IPS-18c (cell line): ENCODE results near the gene RTN1.

Source experiments
- H3K4me3 ChIP-seq: 2 replicates; pipeline ENCODE4 v1.7.0; 2013; ENCODE audit warnings: low read depth, mild to moderate bottlenecking, low read length, moderate library complexity; ENCODE audit not compliant: insufficient read depth
- H3K9me3 ChIP-seq: one replicate; pipeline ENCODE4 v1.6.1; 2013; ENCODE audit warnings: mild to moderate bottlenecking, low read length, moderate library complexity; ENCODE audit not compliant: control insufficient read depth, insufficient read depth

The RTN1 gene

DNA sequence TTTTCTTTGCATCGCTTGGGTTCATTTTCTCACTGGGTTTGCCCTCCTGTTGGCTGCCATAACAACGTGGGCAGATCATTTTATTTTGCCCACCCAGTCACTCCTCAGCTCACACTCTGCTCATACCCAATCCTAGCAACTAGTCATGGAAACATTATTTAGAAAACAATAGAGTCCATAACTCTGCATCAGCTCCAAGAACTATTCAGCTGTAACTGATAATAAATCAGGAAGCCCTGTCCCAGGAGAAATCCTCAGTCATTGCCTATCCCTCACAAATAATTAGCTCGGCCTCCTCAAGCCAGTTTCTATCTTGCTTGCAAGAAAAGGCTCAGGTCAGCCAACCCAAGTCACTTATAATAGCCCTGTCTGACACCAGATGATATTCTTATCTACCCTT, 43.2 kb downstream of the RTN1 start:
- Histone ChIP-seq H3K4me3 (no peak overlapping the region), H3K9me3 (no peaks in the 10 kb centered on the region)

DNA sequence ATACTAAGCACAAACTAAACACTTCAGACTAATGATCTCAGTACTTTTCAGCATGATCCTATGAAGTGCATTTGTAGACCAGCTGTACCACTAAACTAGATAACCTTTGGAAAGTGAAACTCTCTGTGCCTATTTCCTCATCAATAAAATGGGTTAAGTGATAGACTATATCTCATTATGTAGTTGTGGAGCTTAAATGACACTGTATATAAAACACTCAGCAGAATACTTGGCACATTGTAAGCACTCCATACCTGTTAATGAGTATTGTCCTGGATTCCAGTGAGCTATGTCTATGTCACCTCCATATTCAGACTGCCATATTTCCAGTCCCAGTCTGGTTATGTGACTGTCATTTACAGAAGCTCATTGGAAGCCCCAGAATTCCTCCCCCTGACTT, 44.4 kb downstream of the RTN1 start:
- Histone ChIP-seq H3K9me3 (no peaks in the 10 kb centered on the region), H3K4me3 (no peak overlapping the region)

DNA sequence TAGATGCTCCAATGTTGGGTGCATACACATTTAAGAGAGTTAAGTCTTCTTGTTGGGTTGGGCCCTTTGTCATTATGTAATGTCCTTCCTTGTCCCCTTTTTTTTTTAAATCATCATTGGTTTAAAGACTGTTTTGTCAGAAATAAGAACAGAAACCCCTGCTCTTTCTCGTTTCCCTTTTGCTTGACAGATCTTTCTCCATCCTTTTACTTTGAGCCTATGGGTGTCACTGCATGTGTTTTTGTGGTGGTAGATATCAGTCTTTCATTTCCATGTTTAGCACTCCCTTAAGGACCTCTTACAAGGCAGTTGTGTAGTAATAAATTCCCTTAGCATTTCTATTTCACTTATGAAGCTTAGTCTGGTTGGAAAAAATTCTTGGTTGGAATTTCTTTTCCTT, 47.4 kb downstream of the RTN1 start:
- H3K4me3 ChIP-seq = no peak overlapping the region
- H3K9me3 ChIP-seq = no peaks in the 10 kb centered on the region

DNA sequence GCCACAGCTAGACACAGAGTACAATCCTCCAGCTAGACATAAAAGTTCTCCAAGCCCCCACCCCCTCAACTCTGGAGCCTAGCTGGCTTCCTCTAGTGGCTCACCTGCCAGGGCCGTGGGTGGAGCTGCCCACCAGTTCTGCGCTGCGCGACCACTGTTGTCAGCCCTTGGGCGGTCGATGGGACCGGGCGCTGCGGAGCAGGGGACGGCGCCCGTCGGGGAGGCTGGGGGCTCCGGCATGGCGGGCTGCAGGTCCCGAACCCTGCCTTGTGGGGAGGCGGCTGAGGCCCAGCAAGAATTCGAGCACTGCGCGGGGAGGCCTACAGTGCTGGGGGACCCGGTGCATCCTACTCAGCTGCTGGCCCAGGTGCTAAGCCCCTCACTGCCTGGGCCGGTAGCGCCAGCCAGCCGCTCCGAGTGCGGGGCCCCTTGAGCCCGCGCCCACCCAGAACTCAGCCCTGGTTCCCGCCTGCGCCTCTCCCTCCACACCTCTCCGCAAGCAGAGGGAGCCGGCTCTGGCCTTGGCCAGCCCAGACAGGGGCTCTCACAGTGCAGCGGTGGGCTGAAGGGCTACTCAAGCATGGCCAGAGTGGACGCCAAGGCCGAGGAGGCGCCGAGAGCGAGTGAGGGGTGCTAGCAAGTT, 51.0 kb downstream of the RTN1 start:
- H3K9me3 ChIP-seq = no peaks in the 10 kb centered on the region
- H3K4me3 ChIP-seq = no peak overlapping the region

DNA sequence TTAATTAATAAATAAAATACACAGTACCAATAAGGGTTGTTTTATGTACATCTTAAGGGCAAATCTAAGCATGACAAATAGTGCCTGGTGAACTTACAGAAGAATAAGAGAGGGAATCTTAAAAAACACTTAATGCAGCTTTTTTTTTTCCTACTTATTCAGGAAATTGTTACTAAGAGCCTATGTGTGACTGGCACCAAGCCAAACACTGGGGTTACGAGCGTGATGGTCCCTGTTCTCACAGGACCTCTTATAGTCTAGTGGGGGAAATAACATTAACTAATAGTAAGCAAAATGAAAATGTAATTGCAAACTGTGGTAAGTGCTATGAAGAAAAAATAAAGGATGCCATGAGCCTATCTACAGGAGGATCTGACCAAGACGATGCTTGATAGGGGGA, 53.6 kb downstream of the RTN1 start:
- Histone ChIP-seq H3K4me3 (no peak overlapping the region), H3K9me3 (no peaks in the 10 kb centered on the region)

DNA sequence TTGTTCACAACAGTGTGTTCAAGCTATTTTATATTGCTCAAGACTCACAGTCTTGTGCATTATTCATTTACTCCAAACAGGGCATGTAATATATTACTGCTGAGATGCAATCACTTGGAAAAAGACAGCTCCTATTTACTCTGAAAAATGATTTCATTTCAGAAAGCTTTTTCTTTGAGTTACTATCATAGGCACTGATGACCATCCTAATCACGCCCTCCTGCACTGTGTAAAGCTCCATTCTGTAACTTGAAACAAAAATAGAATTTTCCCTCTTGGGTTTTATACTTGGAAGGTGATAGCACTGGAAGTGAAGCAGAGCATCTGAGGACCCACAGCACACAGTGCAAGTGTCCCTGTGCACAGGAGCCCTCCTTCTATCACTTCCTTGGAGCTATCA, 55.6 kb downstream of the RTN1 start:
- H3K4me3 ChIP-seq = no peak overlapping the region
- H3K9me3 ChIP-seq = no peaks in the 10 kb centered on the region

DNA sequence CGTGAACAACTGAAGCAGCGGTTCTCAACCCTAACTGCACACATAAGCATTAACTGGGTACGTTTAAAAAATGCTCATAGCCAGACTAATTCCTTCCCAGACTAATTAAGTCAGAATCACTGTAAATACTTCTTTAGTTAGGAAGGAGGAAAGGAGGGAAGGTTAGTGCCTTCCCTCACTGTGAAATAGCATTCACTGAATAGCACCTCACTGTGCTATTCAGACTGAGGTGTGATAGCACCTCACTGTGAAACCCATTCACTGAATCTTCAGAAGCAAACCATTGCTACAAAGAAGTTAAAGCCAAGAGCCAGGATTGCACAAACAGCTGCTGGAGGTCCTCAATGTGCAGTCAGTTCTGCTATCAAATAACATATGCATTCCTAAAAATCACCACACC, 58.8 kb downstream of the RTN1 start:
- H3K9me3 ChIP-seq = no peaks in the 10 kb centered on the region
- no peak overlapping the region for H3K4me3 ChIP-seq

DNA sequence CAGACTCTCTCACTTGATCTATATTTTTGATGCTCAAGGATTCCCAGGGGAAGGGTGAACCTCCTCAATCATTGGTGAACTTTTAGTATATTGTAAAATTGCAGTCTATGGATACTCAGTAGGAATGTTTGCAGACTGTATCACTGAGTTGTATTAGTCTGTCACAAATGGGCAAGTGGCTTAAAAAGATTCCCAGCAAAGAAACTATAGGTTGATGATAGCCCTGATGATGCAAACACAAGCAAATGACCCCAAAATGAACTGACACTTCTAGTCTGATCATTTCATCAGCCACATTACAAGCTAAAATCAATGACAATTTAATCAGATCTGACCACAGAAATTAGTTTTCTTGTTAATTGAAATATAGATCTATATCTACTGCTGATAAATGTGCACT, 59.5 kb downstream of the RTN1 start:
- Histone ChIP-seq H3K4me3 (no peak overlapping the region), H3K9me3 (no peaks in the 10 kb centered on the region)

DNA sequence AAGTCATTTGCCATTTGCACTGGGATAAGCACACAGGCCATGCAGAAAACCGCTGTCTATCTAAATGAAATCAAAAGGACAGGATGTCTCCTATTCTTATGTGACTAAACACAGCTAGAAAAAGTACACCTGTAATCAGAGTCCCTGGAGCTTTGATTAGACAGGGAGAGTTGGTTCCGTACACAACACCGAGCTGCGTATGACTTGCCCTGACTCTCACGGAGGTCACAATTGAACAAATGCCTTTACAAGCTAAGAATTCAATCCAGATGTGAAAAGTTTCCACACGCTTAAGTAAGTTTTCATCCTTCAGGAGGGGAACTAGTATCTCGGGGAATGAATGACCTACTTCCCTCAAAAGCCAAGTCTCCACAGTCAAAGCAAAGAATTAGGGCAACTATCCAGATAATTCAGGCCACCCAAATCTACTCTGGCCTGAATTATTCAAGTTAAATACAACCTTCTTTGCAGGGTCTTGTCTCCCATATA, 67.5 kb downstream of the RTN1 start:
- Histone ChIP-seq H3K4me3 (no peak overlapping the region), H3K9me3 (no peaks in the 10 kb centered on the region)

DNA sequence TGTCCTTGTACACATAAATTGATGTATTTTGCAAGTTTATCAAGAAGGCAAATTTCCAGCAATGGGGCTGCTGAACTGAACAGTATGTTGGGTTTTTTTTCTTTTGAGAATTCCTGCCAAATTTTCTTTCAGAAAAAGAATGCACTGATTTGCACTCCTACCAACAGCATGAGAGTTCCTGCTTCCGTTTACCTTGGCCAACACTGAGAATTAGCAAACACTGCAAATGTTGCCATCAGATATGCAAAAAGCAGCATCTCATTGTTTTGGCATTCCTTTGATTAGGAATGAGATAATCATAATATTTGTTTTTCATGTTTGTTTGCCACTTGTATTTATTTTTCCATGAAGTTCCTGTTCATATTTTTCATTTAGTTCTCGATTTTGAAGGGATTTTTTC, 82.4 kb downstream of the RTN1 start:
- no peak overlapping the region for H3K4me3 ChIP-seq
- no peaks in the 10 kb centered on the region for H3K9me3 ChIP-seq

DNA sequence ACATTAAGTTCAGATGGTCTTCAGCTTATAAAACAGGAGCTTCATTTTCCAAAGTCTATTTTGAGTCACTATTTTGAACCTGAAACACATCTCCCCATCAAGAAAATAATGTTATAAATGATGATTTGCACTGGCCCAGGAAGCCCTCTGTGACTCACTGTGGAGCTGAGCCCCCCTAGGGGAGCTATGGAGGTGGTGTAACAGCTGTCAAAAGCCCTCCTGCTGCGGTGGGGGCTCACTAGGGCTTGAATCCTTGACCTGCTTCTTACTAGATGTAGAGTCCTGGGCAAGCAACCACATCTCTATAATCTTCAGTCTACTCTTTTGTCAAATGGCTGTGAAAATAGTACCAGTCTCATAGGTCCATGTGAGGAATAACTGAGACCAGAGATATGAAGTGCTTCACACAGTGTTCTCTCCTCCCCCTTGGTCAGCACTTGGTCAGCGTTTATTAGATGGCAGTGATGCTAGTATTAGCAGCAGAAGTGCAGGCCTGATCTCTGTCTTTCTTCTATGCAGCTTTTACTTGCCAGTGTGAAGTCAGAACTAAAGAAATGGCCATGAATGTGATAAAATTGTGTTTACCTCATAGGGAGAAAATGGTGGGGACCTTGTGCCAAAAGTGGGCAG, 83.4 kb downstream of the RTN1 start:
- no peaks in the 10 kb centered on the region for H3K9me3 ChIP-seq
- no peak overlapping the region for H3K4me3 ChIP-seq

DNA sequence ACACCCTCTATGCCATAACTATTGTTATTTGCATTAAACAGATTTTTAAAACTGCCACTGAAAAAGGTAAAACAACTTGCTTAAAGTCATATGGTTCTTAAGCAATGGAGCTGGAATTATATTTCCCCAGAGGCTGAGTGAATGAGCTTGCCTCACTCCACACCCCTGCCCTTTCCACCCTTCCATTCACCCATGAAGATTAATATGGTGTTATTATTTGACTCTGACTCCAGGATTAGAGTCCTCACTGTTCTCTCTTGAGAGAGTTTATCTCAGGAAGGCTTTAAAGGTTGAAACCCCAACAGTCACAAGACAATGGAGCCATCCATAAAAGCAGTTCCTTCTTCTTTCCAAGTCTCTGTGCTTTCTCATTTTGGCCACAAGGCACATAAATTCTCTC, 84.9 kb downstream of the RTN1 start:
- no peak overlapping the region for H3K4me3 ChIP-seq
- no peaks in the 10 kb centered on the region for H3K9me3 ChIP-seq

DNA sequence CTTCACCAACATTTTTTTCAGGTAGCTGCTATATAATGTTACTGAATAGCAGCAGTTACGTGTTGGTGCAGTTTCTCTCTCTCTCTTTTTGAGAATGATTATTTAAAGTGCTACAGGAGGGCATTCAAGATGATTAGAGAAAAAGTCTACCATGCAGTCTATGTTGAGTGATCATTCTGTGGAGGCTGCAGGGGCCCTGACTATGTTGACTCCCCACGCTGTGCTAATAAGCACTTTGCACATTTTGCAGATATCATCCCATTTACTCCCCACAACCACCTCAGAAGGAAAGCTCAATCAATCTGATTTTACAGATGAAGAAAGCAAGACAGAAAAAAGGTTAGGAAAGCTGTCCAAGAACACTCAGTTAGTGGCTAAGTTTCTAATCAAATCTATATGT, 87.8 kb downstream of the RTN1 start:
- H3K9me3 ChIP-seq = no peaks in the 10 kb centered on the region
- H3K4me3 ChIP-seq = no peak overlapping the region

DNA sequence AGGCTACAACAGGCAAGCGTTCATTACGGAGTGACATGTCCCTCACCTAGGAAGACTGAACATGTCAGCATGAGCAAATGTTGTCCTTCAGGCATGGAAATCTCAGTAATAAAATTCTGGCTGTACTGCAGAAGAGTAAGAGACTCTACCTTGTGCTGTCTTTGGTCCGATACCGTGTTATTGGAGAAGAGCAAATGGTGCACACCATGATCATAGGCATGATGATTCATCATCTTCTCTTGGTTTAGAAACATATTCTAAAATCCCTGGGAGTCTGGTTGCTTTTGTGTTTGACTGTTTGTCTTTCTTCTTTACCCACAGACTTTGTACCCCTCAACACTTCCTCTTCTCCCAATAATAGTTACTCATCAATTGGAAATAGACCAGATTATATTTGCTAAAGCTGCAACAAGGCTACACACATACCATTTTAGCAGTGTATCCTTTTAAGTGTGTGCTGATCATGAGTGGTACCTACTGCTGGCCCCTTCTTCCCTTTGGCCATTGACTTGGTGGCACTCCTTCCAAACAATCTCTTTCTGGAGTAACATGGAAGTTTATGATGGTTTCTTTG, 93.5 kb downstream of the RTN1 start:
- no peaks in the 10 kb centered on the region for H3K9me3 ChIP-seq
- H3K4me3 ChIP-seq = no peak overlapping the region

DNA sequence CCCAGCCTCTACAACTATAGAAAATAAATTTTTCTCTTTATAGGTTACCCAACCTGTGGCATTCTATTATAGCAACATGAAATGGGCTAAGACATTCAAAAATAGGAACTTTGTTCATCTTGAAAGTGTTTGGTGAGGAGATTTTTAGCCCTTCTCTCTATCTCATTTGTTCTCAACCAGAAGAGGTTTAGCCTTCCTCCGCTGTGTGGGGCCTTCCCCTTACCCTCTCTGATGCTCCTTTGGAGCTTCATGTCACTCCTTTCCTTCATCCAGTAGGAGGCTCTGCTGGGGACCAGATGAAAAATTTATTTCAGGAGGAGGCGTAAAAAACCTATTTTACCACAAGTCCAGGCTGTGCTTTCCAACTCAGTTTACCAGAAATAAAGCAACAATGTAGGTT, 94.1 kb downstream of the RTN1 start:
- no peak overlapping the region for H3K4me3 ChIP-seq

DNA sequence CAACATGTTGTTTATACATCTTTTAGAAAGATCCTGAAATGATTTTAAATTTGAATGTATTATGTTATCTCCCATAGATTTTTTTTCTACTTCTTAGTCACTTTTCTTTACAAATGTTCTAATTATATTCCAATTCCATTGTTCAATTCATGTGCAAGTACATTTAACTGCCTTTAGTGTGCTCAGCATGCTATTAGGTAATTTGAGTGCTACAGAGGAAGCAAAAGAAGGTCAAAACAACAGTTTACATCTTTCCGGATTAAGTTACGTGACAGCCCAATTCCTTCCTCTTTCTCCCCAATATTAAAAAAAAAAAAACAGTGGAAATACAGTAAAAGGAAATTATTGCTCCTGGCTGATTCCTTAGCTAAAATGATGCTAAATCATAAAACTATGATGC, 98.3 kb downstream of the RTN1 start:
- H3K9me3 ChIP-seq = no peaks in the 10 kb centered on the region
- no peak overlapping the region for H3K4me3 ChIP-seq

More for the DNA sequence above, 94.1 kb downstream of the RTN1 start:
- H3K9me3 ChIP-seq = no peaks in the 10 kb centered on the region

DNA sequence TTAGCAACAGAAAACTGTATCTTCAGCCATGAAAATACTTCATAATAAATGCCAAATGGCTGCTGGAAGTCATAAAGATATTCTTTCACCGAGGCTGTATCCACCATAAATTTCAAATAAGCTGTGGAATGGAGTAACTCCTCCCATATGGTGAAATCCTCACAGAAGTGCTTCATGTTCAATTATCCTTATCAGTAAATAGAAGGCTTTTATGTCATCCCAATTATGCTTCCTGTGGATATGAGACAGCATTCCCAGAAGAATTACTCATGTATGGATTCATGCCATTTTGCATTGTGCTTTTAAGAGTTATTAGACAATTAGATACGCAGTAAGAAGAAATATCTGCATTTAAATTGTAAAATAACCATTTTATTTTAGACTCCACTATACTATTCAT, 99.0 kb downstream of the RTN1 start:
- no peak overlapping the region for H3K4me3 ChIP-seq
- H3K9me3 ChIP-seq = no peaks in the 10 kb centered on the region

DNA sequence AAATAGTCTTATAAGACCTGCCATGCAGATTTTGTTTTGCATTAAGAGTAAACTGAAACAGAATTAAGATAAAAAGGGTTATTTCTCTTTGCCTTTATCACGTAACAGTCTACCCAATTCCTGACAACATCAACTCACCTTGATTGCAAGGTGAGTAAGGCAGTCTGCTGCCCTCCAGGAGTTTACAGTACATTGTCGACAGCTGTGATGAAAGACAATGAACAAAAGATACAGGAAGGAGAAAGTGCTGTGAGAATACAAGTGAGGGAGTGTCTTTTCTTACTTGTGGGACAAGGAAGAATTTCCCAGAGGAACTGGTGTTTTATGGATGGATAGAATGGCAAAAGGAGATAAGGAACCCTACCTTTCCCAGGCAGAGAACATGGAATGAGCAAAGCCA, 101.0 kb downstream of the RTN1 start:
- Histone ChIP-seq H3K9me3 (no peaks in the 10 kb centered on the region), H3K4me3 (no peak overlapping the region)
